IMR-90 (cell line): ENCODE measurements around the gene LRRC4C. TPM values are rescaled to one million over a fixed set of nuclear protein-coding genes. Genes with fewer than 3 reads are reported as not detected.

Experiments
- ATAC-seq: fragments of 200-7000 bp; cut with Tn5 transposase; 2 replicates; pipeline ENCODE4 v1.9.1; 2020; ENCODE audit warnings: low read depth, mild to moderate bottlenecking, moderate library complexity
- BruUV-seq: library from RNA; stranded (reverse); fragments of 400-500 nt; replicated peaks from 2 replicates; lab custom pipeline; 2021; lab: Mats Ljungman, UMichigan
- CTCF ChIA-PET: fragments of 300-600 bp; formaldehyde crosslinking; extraction: SDS; loops from one replicate; lab custom pipeline; 2021; ENCODE audit warnings: antibody characterized with exemption; lab: Yijun Ruan, JAX
- POLR2A ChIA-PET: fragments of 300-600 bp; sonication (Branson Sonifier 250); formaldehyde crosslinking; loops from one replicate; lab custom pipeline; 2022; ENCODE audit warnings: antibody characterized with exemption; ENCODE audit not compliant: unreplicated experiment; lab: Charles Lee
- DNase-seq: peaks from one replicate; pipeline ENCODE4 v3.0.0; 2013
- H2AFZ ChIP-seq: replicated peaks from 2 replicates; pipeline ENCODE3; 2013; ENCODE audit warnings: low read length, mild to moderate bottlenecking; ENCODE audit not compliant: poor library complexity
- H2AK5ac ChIP-seq: 2 replicates; pipeline ENCODE4 v1.6.1; 2013; ENCODE audit warnings: low read depth, low read length, inconsistent platforms
- H2AK9ac ChIP-seq: replicated peaks from 2 replicates; pipeline ENCODE3; 2013; ENCODE audit warnings: mild to moderate bottlenecking, low read depth, low read length, moderate library complexity; ENCODE audit not compliant: poor library complexity
- H2BK120ac ChIP-seq: 2 replicates; pipeline ENCODE4 v1.6.1; 2013; ENCODE audit warnings: low read depth, low read length, inconsistent platforms
- H2BK15ac ChIP-seq: 3 replicates; pipeline ENCODE4 v1.6.1; 2013; ENCODE audit warnings: low read depth, low read length, inconsistent platforms
- H2BK20ac ChIP-seq: 2 replicates; pipeline ENCODE4 v1.6.1; 2013; ENCODE audit warnings: low read depth, mild to moderate bottlenecking, inconsistent platforms, low read length, moderate library complexity
- H2BK5ac ChIP-seq: 2 replicates; pipeline ENCODE4 v1.6.1; 2013; ENCODE audit warnings: mild to moderate bottlenecking, low read depth, low read length, inconsistent platforms; ENCODE audit not compliant: poor library complexity, severe bottlenecking
- H3K14ac ChIP-seq: replicated peaks from 2 replicates; pipeline ENCODE4 v1.6.1; 2013; ENCODE audit warnings: low read depth, low read length, inconsistent platforms
- H3K18ac ChIP-seq: 2 replicates; pipeline ENCODE4 v1.6.1; 2013; ENCODE audit warnings: low read depth, low read length, control low read depth
- H3K23ac ChIP-seq: 2 replicates; pipeline ENCODE4 v1.6.1; 2013; ENCODE audit warnings: low read depth, low read length, inconsistent platforms
- H3K27ac ChIP-seq: 2 replicates; pipeline ENCODE4 v1.5.1; 2013; ENCODE audit warnings: mild to moderate bottlenecking, control low read depth, low read length; ENCODE audit not compliant: insufficient read depth
- H3K27me3 ChIP-seq: 2 replicates; pipeline ENCODE4 v1.6.1; 2013; ENCODE audit warnings: low read length; ENCODE audit not compliant: control insufficient read depth, insufficient read depth
- H3K36me3 ChIP-seq: 2 replicates; pipeline ENCODE4 v1.6.1; 2013; ENCODE audit warnings: low read length, mixed read lengths; ENCODE audit not compliant: control insufficient read depth, insufficient read depth
- H3K4ac ChIP-seq: 2 replicates; pipeline ENCODE4 v1.6.1; 2013; ENCODE audit warnings: low read depth, low read length, inconsistent platforms
- H3K4me1 ChIP-seq: 2 replicates; pipeline ENCODE4 v1.6.1; 2013; ENCODE audit warnings: low read length, mixed read lengths; ENCODE audit not compliant: control insufficient read depth, insufficient read depth
- H3K4me2 ChIP-seq: 2 replicates; pipeline ENCODE4 v1.6.1; 2013; ENCODE audit warnings: low read depth, mild to moderate bottlenecking, control low read depth, low read length, moderate library complexity
- H3K4me3 ChIP-seq: 2 replicates; pipeline ENCODE4 v1.5.1; 2013; ENCODE audit warnings: low read depth, mild to moderate bottlenecking, control low read depth, low read length, moderate library complexity; ENCODE audit not compliant: insufficient read depth
- H3K56ac ChIP-seq: 2 replicates; pipeline ENCODE4 v1.6.1; 2013; ENCODE audit warnings: low read length, inconsistent platforms; ENCODE audit not compliant: insufficient read depth; ENCODE audit errors: extremely low read depth
- H3K79me1 ChIP-seq, 2 experiments: 2 replicates each; pipeline ENCODE4 v1.6.1; 2013; ENCODE audit warnings: low read length in 2 of 2, inconsistent platforms in 1 of 2, low read depth in 1 of 2
- H3K9ac ChIP-seq: 2 replicates; pipeline ENCODE4 v1.6.1; 2013; ENCODE audit warnings: low read depth, low read length, control low read depth
- H3K9me1 ChIP-seq: 2 replicates; pipeline ENCODE4 v1.6.1; 2013; ENCODE audit warnings: low read length, inconsistent platforms; ENCODE audit not compliant: insufficient read depth
- H3K9me3 ChIP-seq: 2 replicates; pipeline ENCODE4 v1.6.1; 2013; ENCODE audit warnings: low read length; ENCODE audit not compliant: control insufficient read depth, insufficient read depth
- H4K20me1 ChIP-seq: 2 replicates; pipeline ENCODE4 v1.6.1; 2013; ENCODE audit warnings: low read length, inconsistent platforms; ENCODE audit not compliant: insufficient read depth
- H4K5ac ChIP-seq: 2 replicates; pipeline ENCODE4 v1.6.1; 2013; ENCODE audit warnings: mild to moderate bottlenecking, low read depth, low read length, control low read depth
- H4K8ac ChIP-seq, 2 experiments: 2 replicates each; pipeline ENCODE4 v1.6.1; 2013; ENCODE audit warnings: low read depth in 2 of 2, low read length in 2 of 2, control low read depth in 1 of 2, inconsistent platforms in 1 of 2
- H4K91ac ChIP-seq: 2 replicates; pipeline ENCODE4 v1.6.1; 2013; ENCODE audit warnings: low read depth, low read length, inconsistent platforms; ENCODE audit not compliant: insufficient read depth
- BHLHE40 ChIP-seq: fragments of 150-350 bp; IDR thresholded peaks from 2 replicates; pipeline ENCODE4 v1.6.1; 2016; ENCODE audit warnings: mild to moderate bottlenecking, low read depth, low read length
- NFE2L2 ChIP-seq: fragments of 150-350 bp; IDR thresholded peaks from 2 replicates; pipeline ENCODE4 v1.6.1; 2016; ENCODE audit warnings: low read depth, mild to moderate bottlenecking, low read length
- RFX5 ChIP-seq: IDR thresholded peaks from 2 replicates; pipeline ENCODE4 v1.8.0; 2012; ENCODE audit warnings: low read depth, mild to moderate bottlenecking, low read length, moderate library complexity
- WGBS, 2 experiments: methylation state at CpG; one replicate each; pipeline versions ENCODE4 v1.1.5 to v1.1.7; 2013; ENCODE audit warnings: missing lambda C conversion rate in 2 of 2; ENCODE audit not compliant: insufficient read length in 1 of 2; ENCODE audit errors: extremely low coverage in 2 of 2; 5-methylcytosine and 5-hydroxymethylcytosine counted together
- dilution Hi-C: fragments of 300-500 bp; cut with HindIII; formaldehyde crosslinking; loops from one replicate; pipeline ENCODE4 v1.14.3; 2018; ENCODE audit warnings: low sequenced_read_pairs; ENCODE audit not compliant: unreplicated experiment
- in situ Hi-C: fragments of 300-500 bp; cut with MboI; formaldehyde crosslinking; loops from 3 replicates; pipeline ENCODE4 v1.14.3; 2019; ENCODE audit warnings: low sequenced_read_pairs, inconsistent platforms, mixed read lengths
- intact Hi-C: fragments of 100-400 bp; cut with micrococcal nuclease; formaldehyde crosslinking; loops from 2 replicates; pipeline ENCODE4 v1.10.0; 2022
- polyA plus RNA-seq, 3 experiments: library from polyadenylated mRNA; depleted of rRNA; stranded (reverse); fragments of >200 nt; gene quantifications; 2 replicates each; pipeline ENCODE4 v1.2.3, GENCODE V29; 2012; ENCODE audit warnings: low replicate concordance in 1 of 3
- total RNA-seq: library from RNA; depleted of rRNA; stranded (reverse); fragments of >200 nt; gene quantifications from 2 replicates; pipeline ENCODE4 v1.2.3, GENCODE V29; 2012

LRRC4C gene
- total and polyA plus RNA-seq, 2 of the 4 experiments (the other 2 are of a cell fraction) = under 0.01 to 0.03 TPM

DNA sequence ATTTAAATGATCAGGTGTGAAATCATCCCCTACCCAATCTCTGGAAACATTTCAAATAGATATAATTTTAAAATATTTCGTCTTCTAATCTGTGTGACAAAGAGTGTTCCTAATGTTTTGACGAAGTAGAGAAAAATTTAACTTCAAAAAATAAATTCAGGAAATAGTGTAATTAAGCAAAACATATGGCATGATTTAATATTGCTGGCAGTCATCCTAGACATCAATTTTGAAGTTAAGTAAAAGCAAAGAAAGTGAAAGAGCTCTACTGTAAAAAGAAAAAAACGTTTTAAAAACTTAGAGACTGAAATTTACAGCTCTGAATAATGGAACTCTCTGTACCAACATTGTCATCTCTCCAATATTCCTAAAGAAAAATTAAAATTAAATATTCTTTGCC is 1062.3 kb downstream of the LRRC4C start:
- Histone ChIP-seq H3K9ac (no peak overlapping the region), H3K36me3 (no peaks in the 10 kb centered on the region), H2AK9ac (no peak overlapping the region), H3K56ac (no peak overlapping the region), H4K8ac (no peak overlapping the region), H3K9me1 (no peaks in the 10 kb centered on the region), H2AK5ac (no peak overlapping the region), H3K23ac (no peak overlapping the region), H3K4me3 (no peak overlapping the region), H3K4me2 (no peak overlapping the region), H3K18ac (no peak overlapping the region), H3K4me1 (no peaks in the 10 kb centered on the region), H2BK5ac (no peak overlapping the region), H2BK15ac (no peak overlapping the region), H3K27me3 (no peaks in the 10 kb centered on the region), H3K27ac (no peak overlapping the region), H3K9me3 (no peaks in the 10 kb centered on the region), H2BK20ac (no peak overlapping the region), H2BK120ac (no peak overlapping the region), H4K5ac (no peak overlapping the region), H2AFZ (no peak overlapping the region), H3K79me1 (no peaks in the 10 kb centered on the region), H4K91ac (no peak overlapping the region), H3K4ac (no peak overlapping the region), H3K14ac (no peak overlapping the region), H4K20me1 (no peaks in the 10 kb centered on the region)
- DNase-seq (no peak), ATAC-seq (no peak)
- POLR2A ChIA-PET = no interaction called here
- dilution Hi-C loops (no loop called here), intact Hi-C loops (no loop called here), in situ Hi-C loops (no loop called here)
- CTCF ChIA-PET = no interaction called here
- BruUV-seq = no TSS peak
- WGBS, 2 experiments = no CpG with 5 or more reads among the region's 3 CpGs
- no peak for TF ChIP-seq NFE2L2
- TF ChIP-seq RFX5 = no peak
- no peak for TF ChIP-seq BHLHE40
